Measurements from ENCODE around the gene LEMD3. TPM values are rescaled to one million over a fixed set of nuclear protein-coding genes. Genes with fewer than 3 reads are reported as not detected.

The LEMD3 gene
- polyA plus RNA-seq, 1 donor from 2014 or later = 41.0 TPM

DNA sequence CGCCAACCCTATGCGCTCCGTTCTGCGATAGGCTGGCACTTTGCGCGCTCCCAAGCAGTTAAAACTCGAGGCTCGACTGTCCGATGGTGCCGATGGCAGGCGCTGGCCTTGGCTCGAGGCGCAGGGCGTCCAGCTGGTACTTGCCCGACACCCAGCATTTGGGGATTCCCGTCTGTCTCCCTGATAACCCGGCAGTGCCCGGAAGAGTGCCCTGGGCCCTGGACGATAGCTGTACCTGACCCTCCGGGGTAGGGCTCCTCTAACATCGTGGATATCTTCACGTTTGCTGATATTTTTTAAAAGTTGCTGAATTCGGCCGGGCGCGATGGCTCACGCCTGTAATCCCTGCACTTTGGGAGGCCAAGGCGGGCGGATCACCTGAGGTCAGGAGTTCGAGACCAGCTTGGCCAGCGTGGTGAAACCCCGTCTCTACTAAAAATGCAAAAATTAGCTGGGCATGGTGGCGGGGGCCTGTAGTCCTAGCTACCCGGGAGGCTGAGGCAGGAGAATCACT is 47.4 kb upstream of the LEMD3 start:
- Histone ChIP-seq H3K9me2 (ENCODE audit: insufficient read depth, low read length) (no peaks in the 10 kb centered on the region), H3K4me3 (ENCODE audit: low read length) (peak overlapping the region; percentile 69), H3K9ac (ENCODE audit: low read length) (no peak overlapping the region), H4K20me1 (ENCODE audit: insufficient read depth) (no peaks in the 10 kb centered on the region), H3K9me3 (ENCODE audit: low read length) (no peaks in the 10 kb centered on the region), H3F3A (ENCODE audit: insufficient read depth, low read length, poor library complexity, severe bottlenecking) (peaks cover 2% of the 10 kb centered on the region), H2AFZ (ENCODE audit: low read depth, low read length) (no peak overlapping the region), H3K4me2 (ENCODE audit: low read length) (no peak overlapping the region), H3K27ac (ENCODE audit: low read length) (no peak overlapping the region), H3K36me3 (ENCODE audit: insufficient read depth, low read length) (no peaks in the 10 kb centered on the region), H3K27me3 (ENCODE audit: insufficient read depth, low read depth, low read length) (peaks cover 34% of the 10 kb centered on the region), H3K79me2 (replicated peaks; ENCODE audit: insufficient read depth, low read length) (no peaks in the 10 kb centered on the region)
- TF ChIP-seq EP300 (conservative IDR thresholded peaks at IDR 0.05; ENCODE audit: poor library complexity, severe bottlenecking) (no peak), SMC3 (conservative IDR thresholded peaks at IDR 0.05; ENCODE audit: poor library complexity) (no peak), TAF1 (IDR thresholded peaks at IDR 0.05; ENCODE audit: low read depth) (no peak), POLR2AphosphoS5 (IDR thresholded peaks at IDR 0.05) (no peak)

DNA sequence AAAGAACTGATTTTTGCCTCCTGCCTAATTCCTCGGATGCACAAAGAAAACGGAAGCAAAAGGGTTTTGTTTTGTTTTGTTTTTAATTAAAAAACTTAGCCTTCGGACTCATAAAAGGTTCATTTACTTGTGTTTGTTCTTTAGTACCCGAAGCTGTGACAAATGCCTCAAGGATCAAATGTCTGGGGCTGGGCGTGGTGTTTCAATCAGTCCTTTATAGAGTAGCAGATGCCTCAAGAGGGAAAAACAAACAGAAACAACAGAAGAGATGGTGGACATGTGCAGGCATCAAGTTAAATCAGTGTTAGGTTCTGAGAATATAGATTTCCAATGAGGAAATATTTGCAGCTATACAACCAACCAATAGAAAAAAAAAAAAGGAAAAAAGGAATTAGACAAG is 46.7 kb upstream of the LEMD3 start:
- no peak overlapping the region for H3K4me2 ChIP-seq (ENCODE audit: low read length)
- no peak overlapping the region for H3K27ac ChIP-seq (ENCODE audit: low read length)
- no peaks in the 10 kb centered on the region for H4K20me1 ChIP-seq (ENCODE audit: insufficient read depth)
- H3K9ac ChIP-seq (ENCODE audit: low read length) = no peak overlapping the region
- H3F3A ChIP-seq (ENCODE audit: insufficient read depth, low read length, poor library complexity, severe bottlenecking) = peaks cover 2% of the 10 kb centered on the region
- no peaks in the 10 kb centered on the region for H3K9me2 ChIP-seq (ENCODE audit: insufficient read depth, low read length)
- no peak overlapping the region for H2AFZ ChIP-seq (ENCODE audit: low read depth, low read length)
- TF ChIP-seq, protein P1, sequence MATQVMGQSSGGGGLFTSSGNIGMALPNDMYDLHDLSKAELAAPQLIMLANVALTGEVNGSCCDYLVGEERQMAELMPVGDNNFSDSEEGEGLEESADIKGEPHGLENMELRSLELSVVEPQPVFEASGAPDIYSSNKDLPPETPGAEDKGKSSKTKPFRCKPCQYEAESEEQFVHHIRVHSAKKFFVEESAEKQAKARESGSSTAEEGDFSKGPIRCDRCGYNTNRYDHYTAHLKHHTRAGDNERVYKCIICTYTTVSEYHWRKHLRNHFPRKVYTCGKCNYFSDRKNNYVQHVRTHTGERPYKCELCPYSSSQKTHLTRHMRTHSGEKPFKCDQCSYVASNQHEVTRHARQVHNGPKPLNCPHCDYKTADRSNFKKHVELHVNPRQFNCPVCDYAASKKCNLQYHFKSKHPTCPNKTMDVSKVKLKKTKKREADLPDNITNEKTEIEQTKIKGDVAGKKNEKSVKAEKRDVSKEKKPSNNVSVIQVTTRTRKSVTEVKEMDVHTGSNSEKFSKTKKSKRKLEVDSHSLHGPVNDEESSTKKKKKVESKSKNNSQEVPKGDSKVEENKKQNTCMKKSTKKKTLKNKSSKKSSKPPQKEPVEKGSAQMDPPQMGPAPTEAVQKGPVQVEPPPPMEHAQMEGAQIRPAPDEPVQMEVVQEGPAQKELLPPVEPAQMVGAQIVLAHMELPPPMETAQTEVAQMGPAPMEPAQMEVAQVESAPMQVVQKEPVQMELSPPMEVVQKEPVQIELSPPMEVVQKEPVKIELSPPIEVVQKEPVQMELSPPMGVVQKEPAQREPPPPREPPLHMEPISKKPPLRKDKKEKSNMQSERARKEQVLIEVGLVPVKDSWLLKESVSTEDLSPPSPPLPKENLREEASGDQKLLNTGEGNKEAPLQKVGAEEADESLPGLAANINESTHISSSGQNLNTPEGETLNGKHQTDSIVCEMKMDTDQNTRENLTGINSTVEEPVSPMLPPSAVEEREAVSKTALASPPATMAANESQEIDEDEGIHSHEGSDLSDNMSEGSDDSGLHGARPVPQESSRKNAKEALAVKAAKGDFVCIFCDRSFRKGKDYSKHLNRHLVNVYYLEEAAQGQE (IDR thresholded peaks at IDR 0.05; ENCODE audit: borderline replicate concordance) = no peak
- TF ChIP-seq EZH2 (IDR thresholded peaks at IDR 0.05; ENCODE audit: borderline replicate concordance, insufficient read depth, low read length, poor library complexity, severe bottlenecking) = no peak
- no peak for TF ChIP-seq SMC3 (conservative IDR thresholded peaks at IDR 0.05; ENCODE audit: poor library complexity)
- TF ChIP-seq RAD21 (conservative IDR thresholded peaks at IDR 0.05) = no peak
- TF ChIP-seq MXI1 (conservative IDR thresholded peaks at IDR 0.05; ENCODE audit: poor library complexity, severe bottlenecking) = no peak
- no peak for TF ChIP-seq TAF1 (IDR thresholded peaks at IDR 0.05; ENCODE audit: low read depth)
- TF ChIP-seq EP300 (conservative IDR thresholded peaks at IDR 0.05; ENCODE audit: poor library complexity, severe bottlenecking) = no peak
- no peaks in the 10 kb centered on the region for H3K36me3 ChIP-seq (ENCODE audit: insufficient read depth, low read length)
- H3K79me2 ChIP-seq (replicated peaks; ENCODE audit: insufficient read depth, low read length) = no peaks in the 10 kb centered on the region
- H3K4me3 ChIP-seq (ENCODE audit: low read length) = no peak overlapping the region
- no peaks in the 10 kb centered on the region for H3K9me3 ChIP-seq (ENCODE audit: low read length)
- peaks cover 34% of the 10 kb centered on the region for H3K27me3 ChIP-seq (ENCODE audit: insufficient read depth, low read depth, low read length)

- H3K79me2 ChIP-seq (replicated peaks; ENCODE audit: insufficient read depth, low read length) = no peaks in the 10 kb centered on the region
- H3K9me2 ChIP-seq (ENCODE audit: insufficient read depth, low read length) = no peaks in the 10 kb centered on the region
- H3K36me3 ChIP-seq (ENCODE audit: insufficient read depth, low read length) = no peaks in the 10 kb centered on the region
- peaks cover 2% of the 10 kb centered on the region for H3F3A ChIP-seq (ENCODE audit: insufficient read depth, low read length, poor library complexity, severe bottlenecking)
- peaks cover 34% of the 10 kb centered on the region for H3K27me3 ChIP-seq (ENCODE audit: insufficient read depth, low read depth, low read length)
- no peak overlapping the region for H3K4me3 ChIP-seq (ENCODE audit: low read length)
- no peak overlapping the region for H3K27ac ChIP-seq (ENCODE audit: low read length)
- TF ChIP-seq, protein P2, sequence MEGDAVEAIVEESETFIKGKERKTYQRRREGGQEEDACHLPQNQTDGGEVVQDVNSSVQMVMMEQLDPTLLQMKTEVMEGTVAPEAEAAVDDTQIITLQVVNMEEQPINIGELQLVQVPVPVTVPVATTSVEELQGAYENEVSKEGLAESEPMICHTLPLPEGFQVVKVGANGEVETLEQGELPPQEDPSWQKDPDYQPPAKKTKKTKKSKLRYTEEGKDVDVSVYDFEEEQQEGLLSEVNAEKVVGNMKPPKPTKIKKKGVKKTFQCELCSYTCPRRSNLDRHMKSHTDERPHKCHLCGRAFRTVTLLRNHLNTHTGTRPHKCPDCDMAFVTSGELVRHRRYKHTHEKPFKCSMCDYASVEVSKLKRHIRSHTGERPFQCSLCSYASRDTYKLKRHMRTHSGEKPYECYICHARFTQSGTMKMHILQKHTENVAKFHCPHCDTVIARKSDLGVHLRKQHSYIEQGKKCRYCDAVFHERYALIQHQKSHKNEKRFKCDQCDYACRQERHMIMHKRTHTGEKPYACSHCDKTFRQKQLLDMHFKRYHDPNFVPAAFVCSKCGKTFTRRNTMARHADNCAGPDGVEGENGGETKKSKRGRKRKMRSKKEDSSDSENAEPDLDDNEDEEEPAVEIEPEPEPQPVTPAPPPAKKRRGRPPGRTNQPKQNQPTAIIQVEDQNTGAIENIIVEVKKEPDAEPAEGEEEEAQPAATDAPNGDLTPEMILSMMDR (IDR thresholded peaks at IDR 0.05; ENCODE audit: poor library complexity, severe bottlenecking) = peak; percentile 79
- peak; percentile 73 for TF ChIP-seq RAD21 (conservative IDR thresholded peaks at IDR 0.05)
- peak; percentile 74 for TF ChIP-seq SMC3 (conservative IDR thresholded peaks at IDR 0.05; ENCODE audit: poor library complexity)
- TF ChIP-seq EZH2 (IDR thresholded peaks at IDR 0.05; ENCODE audit: borderline replicate concordance, insufficient read depth, low read length, poor library complexity, severe bottlenecking) = no peak
- no peak overlapping the region for H3K9ac ChIP-seq (ENCODE audit: low read length)
- no peak overlapping the region for H2AFZ ChIP-seq (ENCODE audit: low read depth, low read length)
- H4K20me1 ChIP-seq (ENCODE audit: insufficient read depth) = no peaks in the 10 kb centered on the region
- H3K9me3 ChIP-seq (ENCODE audit: low read length) = no peaks in the 10 kb centered on the region
- no peak overlapping the region for H3K4me2 ChIP-seq (ENCODE audit: low read length)
Measured at GRCh38 chr12:65123435-65124063, 45.8 kb upstream of the LEMD3 start.
